GM18909 (cell line): ENCODE data around the gene TMED3.

ENCODE experiments used
- ATAC-seq: cut with Tn5 transposase; IDR thresholded peaks from one replicate; pipeline ENCODE4 v1.9.1; 2021; ENCODE audit warnings: mild to moderate bottlenecking; ENCODE audit not compliant: unreplicated experiment, poor library complexity

TMED3 gene

DNA sequence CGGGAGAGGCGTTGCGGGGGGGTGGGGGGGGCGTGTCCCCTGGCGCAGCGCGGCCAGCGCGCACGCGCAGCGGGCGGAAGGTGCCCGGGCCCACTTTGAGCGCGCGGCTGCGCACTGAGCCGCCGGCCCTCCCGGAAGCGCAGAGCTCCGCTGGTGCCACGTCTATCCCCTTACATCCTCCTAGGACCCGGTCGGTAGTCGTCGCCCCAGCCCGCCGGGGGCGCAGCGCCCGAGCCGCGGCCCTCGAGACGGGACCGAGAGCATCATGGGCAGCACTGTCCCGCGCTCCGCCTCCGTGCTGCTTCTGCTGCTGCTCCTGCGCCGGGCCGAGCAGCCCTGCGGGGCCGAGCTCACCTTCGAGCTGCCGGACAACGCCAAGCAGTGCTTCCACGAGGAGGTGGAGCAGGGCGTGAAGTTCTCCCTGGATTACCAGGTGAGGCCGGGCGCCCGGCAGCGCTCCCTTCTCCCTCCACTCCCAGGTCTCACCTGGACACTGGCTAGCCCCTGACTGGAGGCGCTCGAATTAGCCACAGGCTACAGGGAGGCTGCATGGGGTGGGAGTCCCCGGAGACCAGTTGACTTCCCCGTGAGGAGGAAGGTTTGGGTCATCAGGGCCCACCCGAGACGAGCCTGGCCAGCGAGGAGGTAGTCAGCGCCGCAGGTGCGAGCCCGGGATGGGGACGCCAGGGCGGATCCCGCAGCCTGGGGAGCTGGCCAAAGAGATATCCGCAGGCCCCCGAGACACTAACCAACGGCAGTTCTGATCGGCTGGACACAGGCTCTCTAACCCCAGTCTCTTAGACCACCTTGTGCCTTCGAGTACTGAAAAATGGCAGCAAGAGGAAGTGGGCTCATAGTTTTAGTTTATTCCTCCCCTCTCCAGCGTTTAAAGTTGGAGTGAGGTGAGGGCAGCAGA, at the start of gene TMED3:
Gene TMED3 (plus strand): TSS at position 128 of the 916 bp plus-strand sequence. CDS start 138 bp downstream, at position 266.
- peak; percentile 88 for ATAC-seq

GRCh38 chr15:79261836-79262235, 49.1 kb upstream of the TMED3 start:
- ATAC-seq = no peak

GRCh38 chr15:79265167-79265566, 45.7 kb upstream of the TMED3 start:
- ATAC-seq = no peak

- no peak for ATAC-seq
Measured at GRCh38 chr15:79265987-79266579, 44.8 kb upstream of the TMED3 start.

DNA sequence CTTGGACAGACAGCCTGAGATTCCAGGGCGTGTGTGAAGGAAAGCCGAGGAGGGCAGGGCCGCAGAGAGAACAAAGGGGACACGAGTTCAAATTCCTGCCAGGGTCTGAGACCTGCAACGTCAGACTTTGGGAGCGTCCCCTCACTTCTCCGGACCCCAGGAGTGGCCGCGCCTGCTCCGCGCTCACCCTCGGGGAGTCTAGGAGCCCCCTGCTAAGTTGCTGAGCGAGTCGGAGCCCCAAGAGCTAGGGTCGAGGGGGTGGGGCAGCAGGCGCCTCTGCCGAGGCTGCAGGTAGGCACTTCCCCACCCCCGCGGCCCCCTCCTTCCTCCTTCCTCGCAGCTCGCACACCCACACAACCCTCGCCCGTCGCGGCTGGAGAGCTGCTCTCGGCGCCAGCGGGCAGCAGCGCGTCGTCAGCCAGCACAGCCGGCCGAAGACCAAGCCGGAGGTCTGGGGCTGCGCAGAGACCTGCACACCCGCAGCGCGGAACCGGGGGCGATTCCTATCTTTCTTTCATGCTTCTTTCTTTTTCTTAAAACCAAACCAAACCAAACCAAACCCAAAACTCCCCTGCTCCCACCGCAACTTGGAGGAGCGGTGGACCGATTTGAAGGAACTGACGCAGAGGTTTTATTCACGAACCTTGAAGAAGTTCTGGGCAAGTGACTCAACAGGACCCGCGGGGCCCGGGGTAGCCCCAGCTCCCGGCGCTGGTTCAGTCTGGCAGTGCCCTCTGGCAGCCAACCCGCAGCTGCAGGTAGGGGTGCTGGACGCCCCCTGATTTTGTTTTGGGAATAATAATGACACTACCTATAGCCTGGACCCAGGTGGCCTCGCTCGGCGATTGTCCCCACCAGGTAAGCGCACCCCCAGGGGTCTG, 28.3 kb upstream of the TMED3 start, which contains the start of gene ANKRD34C:
Gene ANKRD34C (plus strand): TSS at position 352 of the 881 bp plus-strand sequence. CDS start 10,563 bp downstream, outside the sequence.
- ATAC-seq = no peak

DNA sequence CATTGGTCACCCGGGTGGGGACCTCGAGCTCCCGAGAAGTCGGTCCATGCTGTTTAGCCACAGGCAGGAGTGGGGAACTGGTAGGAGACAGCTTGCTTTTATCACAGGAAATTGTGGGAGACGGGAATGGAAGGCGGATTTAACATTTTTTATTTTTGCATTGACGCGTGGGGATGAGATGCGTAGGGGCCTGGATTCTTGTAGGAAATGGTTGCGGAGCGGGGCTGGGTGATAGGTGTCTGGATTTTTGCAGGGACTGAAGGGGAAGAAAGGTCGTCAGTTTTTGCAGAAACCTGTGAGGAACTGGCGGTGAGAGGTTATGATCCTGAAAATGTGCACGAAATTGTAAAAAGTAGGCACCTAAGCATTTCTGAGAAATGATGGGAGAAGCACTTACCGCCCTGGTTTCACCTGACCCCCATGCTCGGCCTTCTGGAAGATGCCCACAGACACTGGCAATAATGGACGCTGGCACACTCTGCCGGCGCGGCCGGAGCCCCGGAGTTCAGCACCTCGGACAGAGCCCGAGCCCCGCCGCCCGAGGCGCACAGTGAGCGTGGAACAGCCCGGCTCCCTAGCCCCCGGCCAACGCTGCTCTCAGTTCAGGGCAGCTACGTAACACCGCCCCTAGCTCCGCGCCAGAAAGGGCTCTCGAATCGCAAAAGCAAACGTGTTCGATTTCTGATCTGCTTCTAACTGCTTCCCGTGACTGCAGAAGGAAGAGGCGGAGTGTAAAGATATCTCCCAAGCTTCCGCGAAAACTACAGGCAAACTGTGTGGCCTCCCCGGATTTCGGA, 27.5 kb upstream of the TMED3 start:
- no peak for ATAC-seq

GRCh38 chr15:79290642-79291275, 20.2 kb upstream of the TMED3 start:
- ATAC-seq = no peak

GRCh38 chr15:79292011-79292410, 18.9 kb upstream of the TMED3 start:
- ATAC-seq = no peak

GRCh38 chr15:79294075-79294474, 16.8 kb upstream of the TMED3 start:
- no peak for ATAC-seq

GRCh38 chr15:79296583-79296982, 14.3 kb upstream of the TMED3 start:
- no peak for ATAC-seq

DNA sequence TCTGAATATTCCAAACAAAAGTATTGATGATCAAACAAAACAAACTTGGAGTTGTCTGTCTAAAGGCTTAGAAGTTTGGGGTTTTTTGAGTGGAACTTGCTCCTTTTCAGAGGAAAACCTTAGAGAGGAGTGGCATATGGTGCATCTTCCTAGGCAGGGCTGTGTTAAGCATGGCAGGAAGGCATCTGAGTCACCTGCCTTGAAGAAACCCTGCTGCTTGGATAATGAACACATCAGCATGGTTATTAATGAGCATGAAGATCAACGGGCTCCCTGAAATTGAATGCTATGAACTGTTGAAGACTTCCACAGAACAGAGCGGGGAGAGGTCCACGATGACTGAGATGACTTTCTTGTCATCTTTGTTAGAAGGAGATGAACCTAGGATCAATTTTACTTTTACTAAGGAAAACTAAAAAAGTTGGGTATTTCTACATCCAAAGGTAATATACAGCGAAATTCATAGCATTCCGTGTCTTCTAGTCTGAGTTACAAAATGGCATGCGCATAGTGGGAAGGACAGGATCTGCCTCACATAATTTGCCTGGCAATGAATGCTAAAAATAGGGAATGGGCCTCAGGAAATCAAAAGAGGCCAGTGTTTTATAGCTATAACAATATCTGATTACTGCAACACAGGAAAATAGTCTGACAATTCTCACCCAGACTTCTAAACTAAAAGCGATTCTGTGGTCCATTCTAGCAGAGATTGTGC, 11.6 kb upstream of the TMED3 start:
- ATAC-seq = no peak

- ATAC-seq = no peak
Measured at GRCh38 chr15:79299841-79300235, 11.1 kb upstream of the TMED3 start.

- ATAC-seq = no peak
Measured at GRCh38 chr15:79307251-79307650, 3.7 kb upstream of the TMED3 start.

DNA sequence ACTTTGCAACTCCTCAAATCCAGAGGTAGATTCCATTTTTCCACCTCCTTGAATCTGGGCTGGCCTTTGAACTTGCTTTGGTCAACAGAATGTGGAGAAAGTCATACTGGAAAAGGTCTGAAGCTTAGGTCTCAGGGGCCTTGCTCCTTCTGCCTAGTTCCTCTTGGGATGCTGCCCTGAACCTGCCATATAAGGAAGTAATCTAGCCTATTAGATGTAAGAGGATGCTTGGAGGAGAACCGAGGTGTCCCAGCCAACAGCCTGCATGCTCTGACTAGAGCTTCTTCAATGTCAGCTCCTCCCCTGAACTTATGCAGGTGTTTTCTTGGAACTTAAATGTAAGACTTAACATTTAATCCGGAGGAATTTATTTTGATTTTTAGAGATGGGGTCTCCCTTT, 2.0 kb upstream of the TMED3 start:
- ATAC-seq = no peak

DNA sequence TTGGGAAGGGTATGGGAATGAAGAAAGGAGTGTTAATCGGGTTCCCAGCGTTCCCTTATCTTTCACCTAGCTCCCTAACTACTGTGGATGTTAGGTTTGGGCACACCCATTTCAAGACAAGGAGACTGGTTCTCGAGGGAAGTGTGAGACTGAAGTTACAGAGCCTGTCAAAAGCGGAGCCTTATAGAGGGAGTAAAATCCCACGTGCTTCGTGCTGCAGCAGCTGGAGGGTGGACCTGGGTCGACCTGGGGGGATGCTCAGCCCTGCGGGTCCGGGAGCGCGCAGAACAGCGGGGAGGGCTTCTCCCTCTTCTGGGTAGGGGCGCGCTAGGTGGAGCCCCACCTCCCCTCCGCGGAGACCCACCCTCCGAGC, 314 bp upstream of the TMED3 start:
- peak; percentile 43 for ATAC-seq

GRCh38 chr15:79311901-79312553, 1.1 kb downstream of the TMED3 start:
- no peak for ATAC-seq

DNA sequence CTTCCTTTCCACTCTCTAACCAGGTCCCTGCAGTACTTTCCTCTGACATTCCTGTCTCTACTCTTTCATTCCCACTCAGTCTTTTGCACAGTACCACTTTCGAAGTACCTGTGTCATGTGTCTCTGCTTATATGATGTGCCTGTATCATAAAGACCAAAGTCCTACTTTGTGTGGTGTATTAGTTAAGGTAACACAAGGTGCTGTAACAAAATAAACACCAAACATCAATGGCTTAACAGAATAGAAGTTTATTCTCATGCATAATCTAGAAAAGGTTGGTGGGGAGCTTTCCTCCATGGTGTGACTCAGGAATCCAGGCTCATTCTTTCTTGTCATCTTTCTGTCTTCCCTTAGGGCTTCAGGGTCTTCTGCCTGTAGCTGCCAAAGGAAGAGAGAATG, 3.3 kb downstream of the TMED3 start:
- no peak for ATAC-seq

DNA sequence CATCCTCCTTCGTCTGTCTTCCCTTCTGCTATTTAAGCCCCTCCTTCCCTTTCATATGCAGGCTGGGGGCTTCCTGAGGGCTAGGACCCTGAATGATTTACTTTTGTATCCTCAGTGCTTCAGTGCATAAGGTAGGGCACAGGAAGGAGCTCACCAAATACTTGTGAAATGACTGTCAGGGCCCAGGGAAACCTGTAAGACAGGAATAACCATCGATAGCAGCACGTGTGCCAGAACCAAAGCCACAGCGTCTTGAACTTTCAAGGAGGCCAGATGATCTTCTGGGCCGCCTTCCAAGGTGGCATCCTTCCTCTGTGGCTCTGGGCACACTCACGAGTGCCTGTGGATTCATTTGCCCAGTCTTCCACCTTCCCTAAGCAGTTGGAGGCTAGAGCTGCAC, 3.9 kb downstream of the TMED3 start:
- ATAC-seq = no peak
